ENCODE results near the gene SLC7A14. TPM values are rescaled to one million over a fixed set of nuclear protein-coding genes. Genes with fewer than 3 reads are reported as not detected.

SLC7A14 gene
- polyA plus RNA-seq, 1 experiment: 0.60 TPM

GRCh38 chr3:170496868-170497140 is 89.1 kb downstream of the SLC7A14 start:
- Histone ChIP-seq H3K36me3 (ENCODE audit: control insufficient read depth, insufficient read depth, low read length) (no peaks in the 10 kb centered on the region), H3K4me3 (ENCODE audit: low read depth, low read length) (no peak overlapping the region), H3K27me3 (ENCODE audit: control insufficient read depth, insufficient read depth, low read length) (no peaks in the 10 kb centered on the region)
- no peak for TF ChIP-seq CTCF (IDR thresholded peaks at IDR 0.05; ENCODE audit: insufficient read depth, low read depth, low read length)
- no peak for DNase-seq (ENCODE audit: low read depth)
- POLR2A ChIA-PET: no interaction called here
- CTCF ChIA-PET: interaction anchor here (1.2 kb wide), 1 partner anchor 315 kb away, joined by 4 read pairs; no protein-coding TSS in a partner anchor

- Histone ChIP-seq H3K27me3 (ENCODE audit: control insufficient read depth, insufficient read depth, low read length) (no peaks in the 10 kb centered on the region), H3K4me3 (ENCODE audit: low read depth, low read length) (no peak overlapping the region), H3K36me3 (ENCODE audit: control insufficient read depth, insufficient read depth, low read length) (no peaks in the 10 kb centered on the region)
- no peak for DNase-seq (ENCODE audit: low read depth)
- CTCF ChIA-PET: interaction anchor here (0.7 to 2.5 kb wide), 3 partner anchors 83 to 316 kb away, joined by 3 to 8 read pairs (median 4); no protein-coding TSS in a partner anchor
- POLR2A ChIA-PET: no interaction called here
- no peak for TF ChIP-seq CTCF (IDR thresholded peaks at IDR 0.05; ENCODE audit: insufficient read depth, low read depth, low read length)
Measured at GRCh38 chr3:170496026-170496867, 89.6 kb downstream of the SLC7A14 start.

GRCh38 chr3:170494766-170495165 is 91.1 kb downstream of the SLC7A14 start:
- POLR2A ChIA-PET: no interaction called here
- CTCF ChIA-PET: interaction anchor here (0.9 to 4.0 kb wide), 4 partner anchors 10 to 317 kb away, joined by 3 to 14 read pairs (median 6); no protein-coding TSS in a partner anchor
- no peak overlapping the region for H3K4me3 ChIP-seq (ENCODE audit: low read depth, low read length)
- H3K27me3 ChIP-seq (ENCODE audit: control insufficient read depth, insufficient read depth, low read length): no peaks in the 10 kb centered on the region
- TF ChIP-seq CTCF (IDR thresholded peaks at IDR 0.05; ENCODE audit: insufficient read depth, low read depth, low read length): no peak
- no peaks in the 10 kb centered on the region for H3K36me3 ChIP-seq (ENCODE audit: control insufficient read depth, insufficient read depth, low read length)
- no peak for DNase-seq (ENCODE audit: low read depth)

- H3K4me3 ChIP-seq (ENCODE audit: low read depth, low read length): no peak overlapping the region
- ChIA-PET POLR2A (no interaction called here), CTCF (interaction anchor here (0.9 to 4.0 kb wide), 4 partner anchors 9 to 318 kb away, joined by 3 to 14 read pairs (median 6); no protein-coding TSS in a partner anchor)
- no peak for TF ChIP-seq CTCF (IDR thresholded peaks at IDR 0.05; ENCODE audit: insufficient read depth, low read depth, low read length)
- no peaks in the 10 kb centered on the region for H3K27me3 ChIP-seq (ENCODE audit: control insufficient read depth, insufficient read depth, low read length)
- DNase-seq (ENCODE audit: low read depth): no peak
- no peaks in the 10 kb centered on the region for H3K36me3 ChIP-seq (ENCODE audit: control insufficient read depth, insufficient read depth, low read length)
Measured at GRCh38 chr3:170493712-170494182, 92.1 kb downstream of the SLC7A14 start.

- POLR2A ChIA-PET: no interaction called here
- Histone ChIP-seq H3K36me3 (ENCODE audit: control insufficient read depth, insufficient read depth, low read length) (no peaks in the 10 kb centered on the region), H3K27me3 (ENCODE audit: control insufficient read depth, insufficient read depth, low read length) (no peaks in the 10 kb centered on the region), H3K4me3 (ENCODE audit: low read depth, low read length) (no peak overlapping the region)
- CTCF ChIA-PET: interaction anchor here (0.7 to 4.0 kb wide), 3 partner anchors 11 to 320 kb away, joined by 3 to 14 read pairs (median 3); no protein-coding TSS in a partner anchor
- TF ChIP-seq CTCF (IDR thresholded peaks at IDR 0.05; ENCODE audit: insufficient read depth, low read depth, low read length): no peak
- DNase-seq (ENCODE audit: low read depth): no peak
Measured at GRCh38 chr3:170491901-170492300, 94.0 kb downstream of the SLC7A14 start.
